Upper lobe of left lung (tissue), 6 donors: ENCODE data around the gene PPP2CA. TPM values are rescaled to one million over a fixed set of nuclear protein-coding genes. Genes with fewer than 3 reads are reported as not detected.
A peak's percentile ranks its signal among the peaks of the same experiment; 100 is the strongest.

ENCODE experiments used
- ATAC-seq, 2 donors: fragments of 200-7000 bp; cut with Tn5 transposase; one replicate each; pipeline ENCODE4 v1.9.1; 2022; ENCODE audit warnings: mild to moderate bottlenecking in 2 of 2, moderate library complexity in 2 of 2; ENCODE audit not compliant: low FRiP score in 2 of 2
- DNase-seq, 2 donors: peaks; one replicate each; pipeline ENCODE4 v3.0.0-alpha.2; 2019 to 2020
- H3K27ac ChIP-seq, 4 donors: fragments of 200-600 bp; sonication (generic); one replicate each; pipeline ENCODE4 v1.5.1; 2016 to 2019
- H3K27me3 ChIP-seq, 4 donors: fragments of 200-600 bp; sonication (generic); one replicate each; pipeline ENCODE4 v1.5.1; 2017 to 2019
- H3K36me3 ChIP-seq, 4 donors: fragments of 200-600 bp; sonication (generic); one replicate each; pipeline ENCODE4 v1.5.1; 2016 to 2019
- H3K4me1 ChIP-seq, 4 donors: fragments of 200-600 bp; sonication (generic); one replicate each; pipeline ENCODE4 v1.5.1; 2018 to 2019
- H3K4me3 ChIP-seq, 4 donors: fragments of 200-600 bp; sonication (generic); one replicate each; pipeline ENCODE4 v1.5.1; 2017 to 2019; ENCODE audit warnings: mild to moderate bottlenecking in 2 of 4, moderate library complexity in 1 of 4
- H3K9me3 ChIP-seq, 4 donors: fragments of 200-600 bp; sonication (generic); one replicate each; pipeline ENCODE4 v1.5.1; 2018 to 2019
- CTCF ChIP-seq, 6 experiments: fragments of 450-650 bp in 4 of 6; fragments of 200-600 bp in 2 of 6; sonication (generic) in 2 of 6; IDR thresholded peaks; one replicate each; pipeline ENCODE4 v1.5.1; 2016 to 2019; ENCODE audit warnings: antibody characterized with exemption in 6 of 6
- EP300 ChIP-seq, 4 donors: sonication (generic); formaldehyde crosslinking; IDR thresholded peaks; one replicate each; pipeline ENCODE4 v1.5.1; 2017; ENCODE audit warnings: antibody characterized with exemption in 4 of 4, control low read depth in 2 of 4
- POLR2A ChIP-seq, 4 donors: fragments of 450-650 bp; IDR thresholded peaks; one replicate each; pipeline ENCODE4 v1.5.1; 2016 to 2017; ENCODE audit warnings: antibody characterized with exemption in 4 of 4, mild to moderate bottlenecking in 2 of 4
- POLR2AphosphoS5 ChIP-seq, 2 donors: sonication (generic); formaldehyde crosslinking; IDR thresholded peaks; one replicate each; pipeline ENCODE4 v1.5.1; 2017; ENCODE audit warnings: antibody characterized with exemption in 2 of 2
- WGBS, 2 donors: methylation state at CpG; one replicate each; pipeline ENCODE4 v1.1.5; 2017 to 2018; 5-methylcytosine and 5-hydroxymethylcytosine counted together
- total RNA-seq, 6 donors: library from RNA; depleted of rRNA in 4 of 6; stranded (reverse); fragments of >200 nt in 4 of 6; gene quantifications; one replicate each; pipeline versions ENCODE4 v1.1.0 to v1.2.1, GENCODE V29; 2016 to 2021
- donor health status: DM: no; HTN: no; CAD: no; lungs with moderate emphysema.
- donor health status: DM: no; HTN: yes; CAD: no; lungs with severe emphysema.

PPP2CA gene
- total RNA-seq, 6 donors from 2014 or later: 62.9 to 246 (median 118) TPM

GRCh38 chr5:134227776-134228175 lies 1.9 kb upstream of the PPP2CA start:
- H3K27me3 ChIP-seq: no peaks in the 10 kb centered on the region
- no peak overlapping the region for H3K4me3 ChIP-seq
- H3K36me3 ChIP-seq: no peaks in the 10 kb centered on the region
- DNase-seq: no peak
- no peaks in the 10 kb centered on the region for H3K9me3 ChIP-seq
- TF ChIP-seq EP300 (IDR thresholded peaks at IDR 0.05) (no peak), POLR2AphosphoS5 (IDR thresholded peaks at IDR 0.05) (no peak), CTCF (IDR thresholded peaks at IDR 0.05) (no peak), POLR2A (IDR thresholded peaks at IDR 0.05) (no peak)
- ATAC-seq: no peak
- 95 to 96% methylated on average over 3 of the region's 3 CpGs for WGBS, 2 donors
- peaks cover 22 to 29% (median 27%) of the 10 kb centered on the region in 4 donors for H3K4me1 ChIP-seq
- peak overlapping the region in 1 of 4 donors; percentile 100 for H3K27ac ChIP-seq

GRCh38 chr5:134227259-134227658 lies 1.4 kb upstream of the PPP2CA start:
- no peaks in the 10 kb centered on the region for H3K36me3 ChIP-seq
- H3K4me1 ChIP-seq: peaks cover 27 to 34% (median 31%) of the 10 kb centered on the region in 4 donors
- WGBS, 2 donors: 55 to 75% methylated on average over 5 of the region's 5 CpGs
- H3K27ac ChIP-seq: peak overlapping the region; percentile 98 to 100 (median 100)
- ATAC-seq (no peak), DNase-seq (no peak)
- H3K9me3 ChIP-seq: no peaks in the 10 kb centered on the region
- H3K4me3 ChIP-seq: peak overlapping the region in 3 of 4 donors; percentile 75 to 93 (median 81)
- H3K27me3 ChIP-seq: no peaks in the 10 kb centered on the region
- TF ChIP-seq POLR2A (IDR thresholded peaks at IDR 0.05): no peak
- TF ChIP-seq CTCF (IDR thresholded peaks at IDR 0.05): no peak
- TF ChIP-seq EP300 (IDR thresholded peaks at IDR 0.05): no peak
- TF ChIP-seq POLR2AphosphoS5 (IDR thresholded peaks at IDR 0.05): no peak

GRCh38 chr5:134226441-134227192 lies 744 bp upstream of the PPP2CA start:
- ATAC-seq (peak; percentile 48 to 94), DNase-seq (peak; percentile 85 to 92)
- Histone ChIP-seq H3K36me3 (no peaks in the 10 kb centered on the region), H3K4me1 (peaks cover 32 to 41% (median 37%) of the 10 kb centered on the region in 4 donors), H3K9me3 (no peaks in the 10 kb centered on the region), H3K27me3 (no peaks in the 10 kb centered on the region), H3K4me3 (peak overlapping the region; percentile 41 to 93 (median 78)), H3K27ac (peak overlapping the region; percentile 98 to 100 (median 100))
- 5 to 6% methylated on average over 16 to 42 of the region's 51 CpGs for WGBS, 2 donors
- TF ChIP-seq EP300 (IDR thresholded peaks at IDR 0.05): no peak
- peak in 2 of 4 donors; percentile 73 to 77 for TF ChIP-seq POLR2A (IDR thresholded peaks at IDR 0.05)
- TF ChIP-seq CTCF (IDR thresholded peaks at IDR 0.05): peak in 1 of 6 experiments; percentile 26
- peak; percentile 5 to 71 for TF ChIP-seq POLR2AphosphoS5 (IDR thresholded peaks at IDR 0.05)

- H3K27ac ChIP-seq: peak overlapping the region; percentile 98 to 100 (median 100)
- H3K4me1 ChIP-seq: peaks cover 43 to 55% (median 48%) of the 10 kb centered on the region in 4 donors
- TF ChIP-seq POLR2A (IDR thresholded peaks at IDR 0.05): no peak
- peak in 2 of 6 experiments; percentile 29 to 34 for TF ChIP-seq CTCF (IDR thresholded peaks at IDR 0.05)
- DNase-seq: peak; percentile 67 to 92
- 0 to 2% methylated on average over 7 to 25 of the region's 49 CpGs for WGBS, 2 donors
- no peaks in the 10 kb centered on the region for H3K9me3 ChIP-seq
- ATAC-seq: peak; percentile 39 to 78
- H3K27me3 ChIP-seq: no peaks in the 10 kb centered on the region
- peaks cover 0 to 8% (median 2%) of the 10 kb centered on the region in 4 donors for H3K36me3 ChIP-seq
- H3K4me3 ChIP-seq: peak overlapping the region; percentile 75 to 95 (median 87)
Observed at GRCh38 chr5:134224888-134225779, 739 bp downstream of the PPP2CA start.
